ENCODE measurements around the gene PLEK. TPM values are rescaled to one million over a fixed set of nuclear protein-coding genes. Genes with fewer than 3 reads are reported as not detected.

The PLEK gene
- total and polyA plus RNA-seq, 9 of the 15 experiments (the other 6 are each of a cell fraction or from before 2014, with no cell fraction given): 0.14 to 1.2 (median 0.36) TPM

DNA sequence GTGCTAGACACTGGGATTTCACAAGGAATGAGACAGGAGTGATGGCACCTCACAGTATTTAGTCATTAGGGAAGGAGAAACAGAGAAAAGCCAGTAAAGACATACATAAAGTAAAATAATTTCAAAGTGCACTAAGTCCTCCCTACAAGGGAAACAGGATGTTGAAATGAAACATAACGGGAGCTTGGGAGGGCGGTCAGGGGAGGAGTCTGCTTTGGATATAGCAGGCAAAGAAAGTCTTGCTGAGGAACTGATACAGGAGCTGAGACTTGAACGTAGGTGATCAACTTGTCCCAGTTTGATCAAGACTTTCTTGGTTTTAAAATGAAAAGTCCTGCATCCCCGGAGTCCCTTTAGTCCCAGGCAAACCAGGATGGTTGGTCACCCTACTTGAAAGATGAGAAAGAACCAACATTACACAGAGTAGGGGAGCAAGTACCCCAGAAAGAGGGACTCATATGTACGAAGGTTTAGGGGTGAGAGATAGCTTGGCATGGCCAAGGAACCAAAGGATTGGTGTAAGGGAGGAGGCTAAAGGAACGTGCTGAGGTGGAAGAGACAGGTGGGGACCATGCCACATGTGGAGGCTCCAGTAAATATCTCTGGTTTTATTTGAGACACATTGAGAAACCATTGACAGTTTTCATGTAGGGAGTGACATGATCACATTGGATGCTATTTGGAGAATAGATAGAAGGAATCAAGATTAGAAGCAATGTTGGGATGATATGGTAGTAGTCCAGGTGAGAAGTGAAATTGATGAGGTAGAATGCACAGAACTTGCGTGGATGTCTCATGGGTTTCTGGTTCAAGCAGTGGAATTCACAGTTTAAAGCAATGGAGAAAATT, 73.6 kb downstream of the PLEK start (continued):
- TF ChIP-seq, protein P1, sequence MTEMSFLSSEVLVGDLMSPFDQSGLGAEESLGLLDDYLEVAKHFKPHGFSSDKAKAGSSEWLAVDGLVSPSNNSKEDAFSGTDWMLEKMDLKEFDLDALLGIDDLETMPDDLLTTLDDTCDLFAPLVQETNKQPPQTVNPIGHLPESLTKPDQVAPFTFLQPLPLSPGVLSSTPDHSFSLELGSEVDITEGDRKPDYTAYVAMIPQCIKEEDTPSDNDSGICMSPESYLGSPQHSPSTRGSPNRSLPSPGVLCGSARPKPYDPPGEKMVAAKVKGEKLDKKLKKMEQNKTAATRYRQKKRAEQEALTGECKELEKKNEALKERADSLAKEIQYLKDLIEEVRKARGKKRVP (CRISPR knock-in tag; IDR thresholded peaks at IDR 0.05): peak; percentile 87
- 0 out of 2 replicates have a peak, but pooled peaks have one; percentile 47 for TF ChIP-seq ZNF347 (CRISPR knock-in tag; IDR thresholded peaks at IDR 0.05; ENCODE audit: low read depth)
- TF ChIP-seq, protein P2, sequence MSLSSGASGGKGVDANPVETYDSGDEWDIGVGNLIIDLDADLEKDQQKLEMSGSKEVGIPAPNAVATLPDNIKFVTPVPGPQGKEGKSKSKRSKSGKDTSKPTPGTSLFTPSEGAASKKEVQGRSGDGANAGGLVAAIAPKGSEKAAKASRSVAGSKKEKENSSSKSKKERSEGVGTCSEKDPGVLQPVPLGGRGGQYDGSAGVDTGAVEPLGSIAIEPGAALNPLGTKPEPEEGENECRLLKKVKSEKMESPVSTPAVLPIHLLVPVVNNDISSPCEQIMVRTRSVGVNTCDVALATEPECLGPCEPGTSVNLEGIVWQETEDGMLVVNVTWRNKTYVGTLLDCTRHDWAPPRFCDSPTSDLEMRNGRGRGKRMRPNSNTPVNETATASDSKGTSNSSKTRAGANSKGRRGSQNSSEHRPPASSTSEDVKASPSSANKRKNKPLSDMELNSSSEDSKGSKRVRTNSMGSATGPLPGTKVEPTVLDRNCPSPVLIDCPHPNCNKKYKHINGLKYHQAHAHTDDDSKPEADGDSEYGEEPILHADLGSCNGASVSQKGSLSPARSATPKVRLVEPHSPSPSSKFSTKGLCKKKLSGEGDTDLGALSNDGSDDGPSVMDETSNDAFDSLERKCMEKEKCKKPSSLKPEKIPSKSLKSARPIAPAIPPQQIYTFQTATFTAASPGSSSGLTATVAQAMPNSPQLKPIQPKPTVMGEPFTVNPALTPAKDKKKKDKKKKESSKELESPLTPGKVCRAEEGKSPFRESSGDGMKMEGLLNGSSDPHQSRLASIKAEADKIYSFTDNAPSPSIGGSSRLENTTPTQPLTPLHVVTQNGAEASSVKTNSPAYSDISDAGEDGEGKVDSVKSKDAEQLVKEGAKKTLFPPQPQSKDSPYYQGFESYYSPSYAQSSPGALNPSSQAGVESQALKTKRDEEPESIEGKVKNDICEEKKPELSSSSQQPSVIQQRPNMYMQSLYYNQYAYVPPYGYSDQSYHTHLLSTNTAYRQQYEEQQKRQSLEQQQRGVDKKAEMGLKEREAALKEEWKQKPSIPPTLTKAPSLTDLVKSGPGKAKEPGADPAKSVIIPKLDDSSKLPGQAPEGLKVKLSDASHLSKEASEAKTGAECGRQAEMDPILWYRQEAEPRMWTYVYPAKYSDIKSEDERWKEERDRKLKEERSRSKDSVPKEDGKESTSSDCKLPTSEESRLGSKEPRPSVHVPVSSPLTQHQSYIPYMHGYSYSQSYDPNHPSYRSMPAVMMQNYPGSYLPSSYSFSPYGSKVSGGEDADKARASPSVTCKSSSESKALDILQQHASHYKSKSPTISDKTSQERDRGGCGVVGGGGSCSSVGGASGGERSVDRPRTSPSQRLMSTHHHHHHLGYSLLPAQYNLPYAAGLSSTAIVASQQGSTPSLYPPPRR (CRISPR knock-in tag; IDR thresholded peaks at IDR 0.05; ENCODE audit: borderline replicate concordance): no peak
- TF ChIP-seq ZNF586 (CRISPR knock-in tag; conservative IDR thresholded peaks at IDR 0.05): peak; percentile 95
- TF ChIP-seq ZNF436 (CRISPR knock-in tag; IDR thresholded peaks at IDR 0.05): peak; percentile 96
- TF ChIP-seq MAZ (CRISPR knock-in tag; conservative IDR thresholded peaks at IDR 0.05 in 1 of 2, IDR thresholded peaks at IDR 0.05 in 1 of 2): peak in 1 of 2 experiments; percentile 87; a peak in 2 of 4 replicates
- TF ChIP-seq ZFP30 (CRISPR knock-in tag; IDR thresholded peaks at IDR 0.05; ENCODE audit: borderline replicate concordance): peak; percentile 84; the same call in 1 of the 2 replicates
- peak; percentile 80 for TF ChIP-seq POLR2A (conservative IDR thresholded peaks at IDR 0.05)
- TF ChIP-seq, protein P3, sequence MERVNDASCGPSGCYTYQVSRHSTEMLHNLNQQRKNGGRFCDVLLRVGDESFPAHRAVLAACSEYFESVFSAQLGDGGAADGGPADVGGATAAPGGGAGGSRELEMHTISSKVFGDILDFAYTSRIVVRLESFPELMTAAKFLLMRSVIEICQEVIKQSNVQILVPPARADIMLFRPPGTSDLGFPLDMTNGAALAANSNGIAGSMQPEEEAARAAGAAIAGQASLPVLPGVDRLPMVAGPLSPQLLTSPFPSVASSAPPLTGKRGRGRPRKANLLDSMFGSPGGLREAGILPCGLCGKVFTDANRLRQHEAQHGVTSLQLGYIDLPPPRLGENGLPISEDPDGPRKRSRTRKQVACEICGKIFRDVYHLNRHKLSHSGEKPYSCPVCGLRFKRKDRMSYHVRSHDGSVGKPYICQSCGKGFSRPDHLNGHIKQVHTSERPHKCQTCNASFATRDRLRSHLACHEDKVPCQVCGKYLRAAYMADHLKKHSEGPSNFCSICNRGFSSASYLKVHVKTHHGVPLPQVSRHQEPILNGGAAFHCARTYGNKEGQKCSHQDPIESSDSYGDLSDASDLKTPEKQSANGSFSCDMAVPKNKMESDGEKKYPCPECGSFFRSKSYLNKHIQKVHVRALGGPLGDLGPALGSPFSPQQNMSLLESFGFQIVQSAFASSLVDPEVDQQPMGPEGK (CRISPR knock-in tag; IDR thresholded peaks at IDR 0.05; ENCODE audit: borderline replicate concordance): peak; percentile 96
- TF ChIP-seq, protein P4, sequence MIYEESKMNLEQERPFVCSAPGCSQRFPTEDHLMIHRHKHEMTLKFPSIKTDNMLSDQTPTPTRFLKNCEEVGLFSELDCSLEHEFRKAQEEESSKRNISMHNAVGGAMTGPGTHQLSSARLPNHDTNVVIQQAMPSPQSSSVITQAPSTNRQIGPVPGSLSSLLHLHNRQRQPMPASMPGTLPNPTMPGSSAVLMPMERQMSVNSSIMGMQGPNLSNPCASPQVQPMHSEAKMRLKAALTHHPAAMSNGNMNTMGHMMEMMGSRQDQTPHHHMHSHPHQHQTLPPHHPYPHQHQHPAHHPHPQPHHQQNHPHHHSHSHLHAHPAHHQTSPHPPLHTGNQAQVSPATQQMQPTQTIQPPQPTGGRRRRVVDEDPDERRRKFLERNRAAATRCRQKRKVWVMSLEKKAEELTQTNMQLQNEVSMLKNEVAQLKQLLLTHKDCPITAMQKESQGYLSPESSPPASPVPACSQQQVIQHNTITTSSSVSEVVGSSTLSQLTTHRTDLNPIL (CRISPR knock-in tag; IDR thresholded peaks at IDR 0.05): peak; percentile 87; the same call in 1 of the 2 replicates
- TF ChIP-seq ZNF79 (CRISPR knock-in tag; IDR thresholded peaks at IDR 0.05; ENCODE audit: low read depth): 0 out of 2 replicates have a peak, but pooled peaks have one; percentile 29
- TF ChIP-seq ZNF41 (CRISPR knock-in tag; conservative IDR thresholded peaks at IDR 0.05): peak; percentile 89
- TF ChIP-seq CAMTA2 (CRISPR knock-in tag; conservative IDR thresholded peaks at IDR 0.05): peak; percentile 92; the same call in 1 of the 2 replicates
- peak; percentile 96 for TF ChIP-seq ZNF212 (CRISPR knock-in tag; IDR thresholded peaks at IDR 0.05)
- TF ChIP-seq, protein P5, sequence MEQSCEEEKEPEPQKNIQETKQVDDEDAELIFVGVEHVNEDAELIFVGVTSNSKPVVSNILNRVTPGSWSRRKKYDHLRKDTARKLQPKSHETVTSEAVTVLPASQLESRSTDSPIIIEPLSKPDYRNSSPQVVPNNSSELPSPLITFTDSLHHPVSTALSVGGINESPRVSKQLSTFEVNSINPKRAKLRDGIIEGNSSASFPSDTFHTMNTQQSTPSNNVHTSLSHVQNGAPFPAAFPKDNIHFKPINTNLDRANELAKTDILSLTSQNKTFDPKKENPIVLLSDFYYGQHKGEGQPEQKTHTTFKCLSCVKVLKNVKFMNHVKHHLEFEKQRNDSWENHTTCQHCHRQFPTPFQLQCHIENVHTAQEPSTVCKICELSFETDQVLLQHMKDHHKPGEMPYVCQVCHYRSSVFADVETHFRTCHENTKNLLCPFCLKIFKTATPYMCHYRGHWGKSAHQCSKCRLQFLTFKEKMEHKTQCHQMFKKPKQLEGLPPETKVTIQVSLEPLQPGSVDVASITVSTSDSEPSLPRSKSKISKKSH (CRISPR knock-in tag; IDR thresholded peaks at IDR 0.05): peak; percentile 80; the same call in 1 of the 2 replicates
